Measurements from ENCODE around the gene FYCO1.

FYCO1 gene

DNA sequence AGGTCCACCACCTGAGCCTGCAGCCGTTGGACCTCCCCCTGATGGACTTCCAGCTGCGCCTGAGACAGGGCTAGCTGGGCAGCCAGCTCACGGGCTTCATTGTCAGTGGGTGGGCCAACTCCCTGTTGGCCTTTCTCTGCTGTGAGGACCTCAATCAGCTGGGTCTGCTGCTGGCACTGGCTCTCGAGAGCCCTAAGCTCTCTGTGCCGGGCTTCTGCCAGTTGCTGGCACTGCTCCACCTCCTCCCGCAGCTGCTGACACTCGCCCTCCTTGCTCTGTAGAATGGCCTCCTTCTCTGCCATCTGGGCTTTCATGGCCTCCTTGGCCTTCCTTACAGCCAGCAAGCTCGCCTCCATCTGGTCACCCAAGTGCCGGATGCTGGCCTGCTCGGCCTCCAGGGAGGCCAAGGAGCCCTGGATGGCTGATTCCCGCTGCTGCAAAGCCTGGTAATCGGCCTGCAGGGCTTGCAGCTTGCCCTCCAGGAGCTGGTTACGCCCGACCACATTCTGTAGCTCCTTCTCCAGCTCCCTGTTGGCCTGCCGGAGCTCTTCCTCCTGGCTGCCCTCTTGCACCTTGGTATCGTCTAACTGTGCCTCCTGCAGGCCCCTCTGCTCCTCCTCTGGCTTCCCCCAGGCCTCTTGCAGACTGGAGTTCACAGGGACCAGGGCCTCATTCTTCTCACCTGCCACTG is 28.5 kb downstream of the FYCO1 start:
- H3K79me2 ChIP-seq (ENCODE audit: insufficient read depth, low read length) = peaks cover 14% of the 10 kb centered on the region
- H3K27me3 ChIP-seq (ENCODE audit: insufficient read depth, low read length, poor library complexity) = no peaks in the 10 kb centered on the region
- peak overlapping the region; percentile 43; the same call in 1 of the 2 replicates for H3K27ac ChIP-seq (ENCODE audit: low read length)
- no peak for DNase-seq
- peaks cover 12% of the 10 kb centered on the region; the same call in 1 of the 2 replicates for H4K20me1 ChIP-seq (ENCODE audit: insufficient read depth, low read length)
- H2AFZ ChIP-seq (ENCODE audit: low read depth, low read length) = no peak overlapping the region
- no peak overlapping the region for H3K4me2 ChIP-seq (ENCODE audit: insufficient read depth, low read length)
- peaks cover under 1% of the 10 kb centered on the region; the same call in 1 of the 2 replicates for H3K4me1 ChIP-seq (ENCODE audit: insufficient read depth, low read length)
- H3K4me3 ChIP-seq (ENCODE audit: low read depth in 1 of 2, low read length in 2 of 2) = no peak overlapping the region
- no peaks in the 10 kb centered on the region for H3K9me3 ChIP-seq (ENCODE audit: insufficient read depth, low read length, severe bottlenecking)
- H3K36me3 ChIP-seq (ENCODE audit: insufficient read depth, low read length) = peaks cover 99% of the 10 kb centered on the region
- no peak for ATAC-seq (ENCODE audit: insufficient read depth, low read depth)
- H3K9ac ChIP-seq (ENCODE audit: low read depth, low read length) = no peak overlapping the region
- TF ChIP-seq EZH2 (IDR thresholded peaks at IDR 0.05; ENCODE audit: borderline replicate concordance, low read depth, low read length, severe bottlenecking) = no peak
- TF ChIP-seq, protein P1, sequence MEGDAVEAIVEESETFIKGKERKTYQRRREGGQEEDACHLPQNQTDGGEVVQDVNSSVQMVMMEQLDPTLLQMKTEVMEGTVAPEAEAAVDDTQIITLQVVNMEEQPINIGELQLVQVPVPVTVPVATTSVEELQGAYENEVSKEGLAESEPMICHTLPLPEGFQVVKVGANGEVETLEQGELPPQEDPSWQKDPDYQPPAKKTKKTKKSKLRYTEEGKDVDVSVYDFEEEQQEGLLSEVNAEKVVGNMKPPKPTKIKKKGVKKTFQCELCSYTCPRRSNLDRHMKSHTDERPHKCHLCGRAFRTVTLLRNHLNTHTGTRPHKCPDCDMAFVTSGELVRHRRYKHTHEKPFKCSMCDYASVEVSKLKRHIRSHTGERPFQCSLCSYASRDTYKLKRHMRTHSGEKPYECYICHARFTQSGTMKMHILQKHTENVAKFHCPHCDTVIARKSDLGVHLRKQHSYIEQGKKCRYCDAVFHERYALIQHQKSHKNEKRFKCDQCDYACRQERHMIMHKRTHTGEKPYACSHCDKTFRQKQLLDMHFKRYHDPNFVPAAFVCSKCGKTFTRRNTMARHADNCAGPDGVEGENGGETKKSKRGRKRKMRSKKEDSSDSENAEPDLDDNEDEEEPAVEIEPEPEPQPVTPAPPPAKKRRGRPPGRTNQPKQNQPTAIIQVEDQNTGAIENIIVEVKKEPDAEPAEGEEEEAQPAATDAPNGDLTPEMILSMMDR (IDR thresholded peaks at IDR 0.05; ENCODE audit: borderline replicate concordance, extremely low read depth, low read length, poor library complexity, severe bottlenecking) = no peak

DNA sequence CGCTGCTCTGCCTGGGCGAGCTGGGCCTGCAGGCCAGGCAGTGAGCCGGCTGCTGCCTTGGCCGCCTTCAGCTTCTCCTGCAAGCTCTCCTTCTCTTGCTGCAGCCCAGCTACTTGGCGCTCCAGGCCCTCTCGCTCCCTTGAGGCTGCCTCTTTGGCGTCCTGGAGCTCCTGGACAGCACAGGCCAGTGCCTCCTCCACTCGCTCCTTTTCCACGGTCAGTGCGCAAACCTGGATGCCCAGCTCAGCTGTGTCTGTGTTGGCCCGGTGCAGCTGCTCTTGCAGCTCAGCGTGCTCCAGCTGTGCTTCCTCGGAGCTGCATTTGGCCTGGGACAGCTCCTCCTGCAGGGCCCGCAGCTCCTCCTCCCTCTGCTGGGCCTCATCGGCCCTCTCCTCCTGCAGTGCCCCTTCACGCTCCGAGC is 29.2 kb downstream of the FYCO1 start:
- TF ChIP-seq EZH2 (IDR thresholded peaks at IDR 0.05; ENCODE audit: borderline replicate concordance, low read depth, low read length, severe bottlenecking) = no peak
- TF ChIP-seq, protein P1 (IDR thresholded peaks at IDR 0.05; ENCODE audit: borderline replicate concordance, extremely low read depth, low read length, poor library complexity, severe bottlenecking) = no peak
- Histone ChIP-seq H3K4me1 (ENCODE audit: insufficient read depth, low read length) (no peaks in the 10 kb centered on the region), H3K27ac (ENCODE audit: low read length) (peak overlapping the region; percentile 43; the same call in 1 of the 2 replicates), H3K79me2 (ENCODE audit: insufficient read depth, low read length) (peaks cover 14% of the 10 kb centered on the region), H3K9me3 (ENCODE audit: insufficient read depth, low read length, severe bottlenecking) (no peaks in the 10 kb centered on the region), H3K9ac (ENCODE audit: low read depth, low read length) (no peak overlapping the region), H2AFZ (ENCODE audit: low read depth, low read length) (no peak overlapping the region), H3K4me3 (ENCODE audit: low read depth in 1 of 2, low read length in 2 of 2) (no peak overlapping the region), H3K36me3 (ENCODE audit: insufficient read depth, low read length) (peaks cover 99% of the 10 kb centered on the region), H3K4me2 (ENCODE audit: insufficient read depth, low read length) (no peak overlapping the region), H4K20me1 (ENCODE audit: insufficient read depth, low read length) (peaks cover 12% of the 10 kb centered on the region; the same call in 1 of the 2 replicates), H3K27me3 (ENCODE audit: insufficient read depth, low read length, poor library complexity) (no peaks in the 10 kb centered on the region)
- ATAC-seq (ENCODE audit: insufficient read depth, low read depth) = no peak
- DNase-seq = no peak

DNA sequence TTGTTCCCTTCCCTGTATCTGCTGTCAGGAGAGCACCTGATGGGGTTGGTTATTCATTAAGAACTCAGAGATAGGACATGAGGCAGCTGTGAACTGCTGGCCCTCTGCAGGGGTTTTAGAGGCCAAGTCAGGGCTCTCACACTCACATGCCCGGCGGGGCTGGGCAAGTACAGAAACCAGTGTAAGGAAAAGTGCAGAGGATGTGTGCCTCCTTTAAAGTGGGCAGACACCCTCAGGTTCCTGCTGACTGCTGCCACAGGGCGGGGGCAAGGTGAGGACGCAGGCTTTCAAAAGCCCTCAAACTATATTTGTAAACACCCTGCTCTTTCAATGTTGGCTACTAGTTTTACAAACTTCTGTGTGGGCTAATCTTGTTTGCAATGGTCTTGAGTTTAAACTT is 30.0 kb downstream of the FYCO1 start:
- no peak overlapping the region for H3K4me3 ChIP-seq (ENCODE audit: low read depth in 1 of 2, low read length in 2 of 2)
- H3K36me3 ChIP-seq (ENCODE audit: insufficient read depth, low read length) = peaks cover 100% of the 10 kb centered on the region
- TF ChIP-seq, protein P1 (IDR thresholded peaks at IDR 0.05; ENCODE audit: borderline replicate concordance, extremely low read depth, low read length, poor library complexity, severe bottlenecking) = no peak
- TF ChIP-seq EZH2 (IDR thresholded peaks at IDR 0.05; ENCODE audit: borderline replicate concordance, low read depth, low read length, severe bottlenecking) = no peak
- DNase-seq = no peak
- H3K9me3 ChIP-seq (ENCODE audit: insufficient read depth, low read length, severe bottlenecking) = no peaks in the 10 kb centered on the region
- no peak overlapping the region for H3K4me2 ChIP-seq (ENCODE audit: insufficient read depth, low read length)
- no peak overlapping the region for H3K9ac ChIP-seq (ENCODE audit: low read depth, low read length)
- peak overlapping the region; percentile 25; the same call in 1 of the 2 replicates for H3K27ac ChIP-seq (ENCODE audit: low read length)
- no peaks in the 10 kb centered on the region for H3K27me3 ChIP-seq (ENCODE audit: insufficient read depth, low read length, poor library complexity)
- H3K79me2 ChIP-seq (ENCODE audit: insufficient read depth, low read length) = peaks cover 14% of the 10 kb centered on the region; the same call in 1 of the 2 replicates
- no peaks in the 10 kb centered on the region for H3K4me1 ChIP-seq (ENCODE audit: insufficient read depth, low read length)
- H4K20me1 ChIP-seq (ENCODE audit: insufficient read depth, low read length) = peaks cover 12% of the 10 kb centered on the region; the same call in 1 of the 2 replicates
- no peak for ATAC-seq (ENCODE audit: insufficient read depth, low read depth)
- no peak overlapping the region for H2AFZ ChIP-seq (ENCODE audit: low read depth, low read length)

Measured in DND-41 (cell line).